HG03520 (cell line): ENCODE data around the gene STRN3.

Source experiments
- ATAC-seq: cut with Tn5 transposase; IDR thresholded peaks from one replicate; pipeline ENCODE4 v1.9.1; 2021; ENCODE audit warnings: mild to moderate bottlenecking, moderate library complexity; ENCODE audit not compliant: unreplicated experiment

STRN3 gene

GRCh38 chr14:31003284-31003683 lies 22.9 kb downstream of the STRN3 start:
- ATAC-seq: no peak

- no peak for ATAC-seq
These were observed 24.9 kb downstream of the STRN3 start for GRCh38 chr14:31001339-31001658.

GRCh38 chr14:31000629-31001338 lies 25.4 kb downstream of the STRN3 start:
- ATAC-seq: no peak

- no peak for ATAC-seq
These were observed 27.0 kb downstream of the STRN3 start for GRCh38 chr14:30999038-30999773.

GRCh38 chr14:30998100-30998706 lies 28.0 kb downstream of the STRN3 start:
- ATAC-seq: no peak

DNA sequence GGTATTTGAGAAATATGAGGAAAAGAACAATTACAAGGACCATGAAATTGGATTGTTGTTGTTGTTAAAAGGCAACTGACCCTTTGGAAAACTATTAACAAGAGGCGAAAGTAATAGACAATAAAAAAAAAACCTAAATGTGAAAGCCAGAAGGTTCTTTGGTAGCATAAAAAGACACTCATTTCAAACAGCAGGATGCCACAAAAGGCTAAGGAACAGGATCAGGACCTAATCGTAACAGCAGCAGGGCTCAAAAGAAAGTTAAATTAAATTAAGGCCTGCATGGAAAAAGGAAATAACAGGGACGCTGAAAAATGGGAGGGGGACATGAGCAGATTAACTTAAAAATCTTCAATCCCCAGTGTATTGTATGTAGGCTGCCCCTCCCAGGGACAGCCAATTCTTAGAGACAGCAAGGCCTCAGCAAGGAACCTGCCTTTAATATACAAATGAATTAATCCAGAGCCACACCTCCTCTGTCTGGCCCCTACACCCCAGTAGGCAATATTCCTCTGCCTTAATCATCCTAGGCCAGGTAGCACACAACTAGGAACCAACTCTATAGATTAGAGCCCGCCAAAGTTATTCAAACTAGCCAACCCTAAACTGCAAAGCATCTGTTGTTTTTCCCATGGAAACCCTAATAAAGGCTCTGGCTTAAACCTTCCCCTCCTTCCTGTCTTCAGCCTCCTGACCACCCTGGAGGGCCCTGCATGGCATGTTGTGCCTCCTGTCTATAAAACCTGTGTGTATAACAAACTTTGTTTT lies 29.1 kb downstream of the STRN3 start:
- ATAC-seq: no peak

DNA sequence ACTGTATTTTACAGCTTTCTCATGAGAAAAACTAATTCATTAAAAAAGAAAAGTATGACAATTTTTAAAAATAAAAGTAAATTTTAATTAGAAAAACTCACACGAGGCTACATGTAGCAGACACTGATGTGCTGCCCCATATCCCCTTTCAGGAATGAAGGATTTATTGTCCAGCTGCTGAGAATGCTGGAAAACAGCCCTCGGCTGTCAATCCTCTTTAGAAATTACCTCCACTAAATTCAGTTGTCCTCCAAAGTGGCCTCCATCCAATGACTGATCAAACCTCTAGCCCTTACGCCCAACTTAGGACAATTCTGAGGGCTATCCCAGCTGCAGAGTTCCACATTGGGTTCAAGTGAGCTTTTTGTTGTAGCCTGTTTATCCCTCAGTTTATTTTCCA lies 30.5 kb downstream of the STRN3 start:
- ATAC-seq: no peak

DNA sequence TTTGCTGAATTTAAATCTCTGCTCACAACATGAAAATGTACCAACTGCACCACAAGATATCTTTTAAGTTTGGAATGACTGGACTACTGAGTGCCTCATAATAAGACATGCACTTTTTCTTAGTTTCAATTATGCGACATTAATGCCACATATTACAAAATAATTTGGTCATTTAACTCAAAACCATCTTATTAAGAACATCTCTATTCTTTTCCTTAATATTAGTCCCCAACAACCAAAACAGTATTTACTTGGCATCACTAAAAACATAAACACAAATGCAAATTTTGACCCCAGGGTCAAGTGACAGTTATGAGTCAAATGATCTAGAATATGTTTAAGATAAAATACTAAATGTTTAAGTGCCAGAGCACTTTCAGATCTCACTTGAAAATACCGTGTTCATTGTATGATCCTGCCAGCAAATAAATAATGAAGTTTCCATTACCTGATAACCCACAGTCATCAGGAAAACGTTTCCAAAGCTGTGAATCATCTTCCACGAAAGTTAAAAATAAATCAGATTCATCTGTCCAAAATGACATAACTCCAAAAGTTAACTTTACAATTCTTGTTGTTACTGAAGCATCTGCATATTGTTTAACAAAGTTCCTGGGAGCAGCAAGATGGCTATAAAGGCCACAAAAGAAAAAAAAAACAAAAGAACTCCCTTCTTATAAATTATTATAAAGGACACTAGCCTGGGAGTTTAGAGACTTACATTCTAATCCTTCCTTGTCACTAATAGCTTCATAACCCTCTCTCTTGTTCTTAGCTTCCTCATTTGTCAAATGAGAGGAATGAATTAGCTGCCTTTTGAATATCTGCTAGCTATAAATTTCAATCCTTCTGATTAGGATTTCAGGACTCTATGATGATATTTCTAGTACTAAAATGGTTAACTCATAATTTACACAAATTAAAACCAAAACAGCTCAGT lies 31.2 kb downstream of the STRN3 start:
- peak; percentile 82 for ATAC-seq

DNA sequence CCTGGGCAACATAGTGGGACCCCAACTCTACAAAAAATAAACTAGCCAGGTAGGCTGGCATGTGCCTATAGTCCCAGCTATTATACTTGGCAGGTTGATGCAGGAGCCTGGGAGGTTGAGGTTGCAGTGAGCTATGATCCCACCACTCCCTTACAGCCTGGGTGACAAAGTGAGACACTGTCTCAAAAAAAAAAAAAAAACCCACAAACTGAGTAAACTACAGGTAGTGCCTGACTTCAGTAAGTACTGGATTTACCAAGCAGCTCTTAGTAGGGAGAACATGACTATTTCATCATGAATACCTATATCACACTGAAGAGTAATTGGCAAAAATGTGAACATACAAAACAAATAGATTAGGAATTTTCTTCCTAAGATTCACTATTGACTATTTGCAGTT lies 33.1 kb downstream of the STRN3 start:
- ATAC-seq: no peak

DNA sequence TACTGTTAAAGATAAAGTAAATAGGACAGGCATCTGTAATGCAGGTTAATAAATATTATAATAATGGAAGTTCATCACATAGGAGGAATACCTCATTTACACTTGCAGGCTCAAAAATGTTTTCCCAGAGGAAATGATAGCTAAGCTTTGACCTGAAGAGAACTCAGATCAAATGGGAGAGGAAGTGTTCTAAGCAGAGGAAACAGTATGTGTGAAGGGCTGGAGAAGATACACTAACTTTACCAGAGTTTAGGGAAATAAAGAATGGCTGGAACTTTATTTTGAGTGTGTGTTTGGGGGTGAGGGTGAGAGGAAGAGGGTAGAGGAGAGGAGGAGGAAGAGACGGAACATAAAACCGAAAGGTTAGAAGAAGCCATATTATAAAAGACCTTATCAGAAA lies 34.8 kb downstream of the STRN3 start:
- no peak for ATAC-seq

DNA sequence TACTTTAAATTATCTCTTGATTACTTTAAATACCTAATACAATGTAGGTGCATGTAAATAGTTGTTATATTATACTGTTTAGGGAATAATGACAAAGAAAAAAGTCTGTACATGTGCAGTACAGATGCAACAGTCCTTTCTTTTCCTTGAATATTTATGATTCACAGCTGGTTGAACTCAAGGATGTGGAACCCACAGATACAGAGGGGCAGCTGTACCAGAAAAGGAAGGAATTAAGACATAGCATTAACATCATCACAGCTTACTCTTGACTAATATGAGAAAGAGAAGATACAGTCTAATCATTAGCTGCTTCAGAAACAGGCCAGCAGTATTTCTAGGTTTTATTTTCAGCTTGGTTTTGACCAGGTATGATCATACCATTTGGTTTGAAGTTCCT lies 35.4 kb downstream of the STRN3 start:
- no peak for ATAC-seq

DNA sequence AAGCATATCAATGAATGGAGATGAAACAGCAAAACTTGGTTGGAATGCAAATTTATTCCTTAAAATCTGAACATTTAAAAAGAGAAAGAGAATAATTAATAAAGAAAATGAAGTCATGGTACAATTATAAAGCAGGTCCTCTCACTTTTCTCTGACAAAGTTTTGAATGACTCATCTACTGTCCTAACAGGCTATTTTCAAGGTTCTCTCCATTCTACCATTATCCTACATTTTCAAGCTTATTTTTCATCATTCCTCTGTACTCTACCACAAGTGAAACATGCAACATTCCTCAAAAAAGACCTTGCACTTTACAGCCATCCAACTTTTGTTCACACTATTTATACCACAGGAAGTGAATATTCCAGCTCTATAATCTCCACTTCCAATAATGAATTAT lies 37.7 kb downstream of the STRN3 start:
- ATAC-seq: no peak

GRCh38 chr14:30985796-30986195 lies 40.4 kb downstream of the STRN3 start:
- no peak for ATAC-seq

GRCh38 chr14:30983858-30984257 lies 42.3 kb downstream of the STRN3 start:
- ATAC-seq: no peak

GRCh38 chr14:30982533-30982932 lies 43.6 kb downstream of the STRN3 start:
- ATAC-seq: no peak

DNA sequence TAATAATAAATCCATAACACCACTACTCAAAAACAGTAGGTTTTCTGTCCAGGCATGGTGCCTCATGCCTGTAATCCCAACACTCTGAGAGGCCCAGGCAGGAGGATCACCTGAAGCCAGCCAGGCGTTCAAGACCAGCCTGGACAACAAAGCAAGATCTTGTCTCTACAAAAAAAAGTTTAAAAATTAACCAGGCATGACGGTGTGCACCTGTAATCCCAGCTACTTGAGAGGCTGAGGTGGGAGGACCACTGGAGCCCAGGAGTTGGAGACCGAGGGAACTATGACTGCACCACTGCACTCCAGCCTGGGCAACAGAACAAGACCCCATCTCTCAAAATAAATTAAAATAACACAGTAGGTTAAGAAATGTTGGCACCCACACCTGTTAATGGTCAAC lies 45.2 kb downstream of the STRN3 start:
- no peak for ATAC-seq

- ATAC-seq: peak; percentile 44
These were observed 46.0 kb downstream of the STRN3 start for GRCh38 chr14:30980106-30980704.

DNA sequence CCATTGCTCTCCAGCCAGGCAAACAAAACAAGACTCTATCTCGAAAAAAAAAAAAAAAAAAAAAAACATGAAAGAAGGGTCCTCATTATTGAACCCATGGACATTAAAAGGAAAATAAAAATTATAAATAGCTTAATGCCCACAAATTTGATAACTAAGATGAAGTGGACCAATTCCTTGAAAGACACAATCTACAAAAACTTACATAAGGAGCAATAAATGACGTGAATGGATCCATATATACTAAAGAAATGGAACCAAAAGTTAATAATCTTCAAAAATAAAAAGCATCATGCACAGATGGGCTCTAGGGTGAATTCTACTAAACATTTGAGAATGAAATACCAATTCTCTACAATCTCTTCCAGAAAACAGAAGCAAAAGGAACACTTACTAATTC lies 48.4 kb downstream of the STRN3 start:
- no peak for ATAC-seq

DNA sequence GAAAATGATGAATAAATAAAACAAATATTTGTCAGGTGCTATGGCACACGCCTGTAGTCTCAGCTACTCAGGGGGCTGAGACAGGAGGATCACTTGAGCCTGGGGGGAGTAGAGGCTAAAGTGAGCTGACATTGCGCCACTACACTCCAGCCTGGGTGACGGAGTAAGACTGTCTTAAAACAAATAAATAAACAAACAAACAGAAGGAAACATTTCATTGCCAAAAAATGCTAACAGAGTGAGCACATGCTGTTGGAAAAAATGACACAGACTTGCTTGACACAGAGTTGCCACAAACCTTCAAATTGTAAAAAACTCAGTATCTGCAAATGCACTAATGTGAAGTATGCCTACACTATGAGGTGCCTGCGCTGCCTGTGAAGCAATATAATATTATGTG lies 51.6 kb downstream of the STRN3 start:
- no peak for ATAC-seq
